Measurements from ENCODE around the gene ATP9B.

- TF ChIP-seq CTCF (IDR thresholded peaks at IDR 0.05) (no peak), POLR2A (IDR thresholded peaks at IDR 0.05) (no peak), POLR2AphosphoS5 (IDR thresholded peaks at IDR 0.05) (peak in 2 of 4 donors; percentile 10 to 47), EP300 (IDR thresholded peaks at IDR 0.05) (no peak)
Measured at GRCh38 chr18:79405781-79406575, 336.8 kb downstream of the ATP9B start.

Data from sigmoid colon (tissue), 4 donors.